ENCODE data around the gene EML1. TPM values are rescaled to one million over a fixed set of nuclear protein-coding genes. Genes with fewer than 3 reads are reported as not detected.
"Not testable (repeated sequence)": the region's sequence is repeated elsewhere in the genome, so short reads cannot be mapped to it uniquely, and the experiment has no call there.

EML1 gene
- total RNA-seq, 5 donors from 2014 or later (not counting 1 experiment from before 2014, with no cell fraction given): 0.53 to 1.4 (median 0.60) TPM; not detected in 2

- no peaks in the 10 kb centered on the region for H3K9me3 ChIP-seq
- peaks cover 8 to 13% (median 13%) of the 10 kb centered on the region in 3 donors for H3K4me1 Mint-ChIP-seq
- POLR2A ChIA-PET: no interaction called here
- H3K27ac Mint-ChIP-seq: no peak overlapping the region
- no peaks in the 10 kb centered on the region for H3K36me3 ChIP-seq (ENCODE audit: control insufficient read depth in 2 of 2, extremely low read depth in 1 of 2, insufficient read depth in 1 of 2, low read length in 1 of 2)
- peaks cover 0 to 65% of the 10 kb centered on the region in 2 experiments for H3K27me3 ChIP-seq (replicated peaks in 1 of 2; ENCODE audit: control insufficient read depth in 2 of 2, extremely low read depth in 1 of 2, insufficient read depth in 2 of 2, low read length in 1 of 2)
- H3K27ac ChIP-seq (ENCODE audit: low read length): no peak overlapping the region
- peaks cover 0 to 14% of the 10 kb centered on the region in 2 experiments for H3K4me1 ChIP-seq (ENCODE audit: control insufficient read depth in 1 of 2, extremely low read depth in 1 of 2, insufficient read depth in 2 of 2, low read length in 2 of 2)
- ATAC-seq (replicated peaks in 1 of 4) (peak; percentile 75 to 88 (median 81)), DNase-seq (peak in 33 of 35 experiments; percentile 8 to 68 (median 39))
- WGBS (ENCODE audit: insufficient coverage): 26% methylated on average over 27 of the region's 33 CpGs
- peaks cover 16 to 45% of the 10 kb centered on the region in 2 donors for H3K27me3 Mint-ChIP-seq
- no peaks in the 10 kb centered on the region for H3K36me3 Mint-ChIP-seq
- H3K4me3 ChIP-seq (ENCODE audit: control insufficient read depth in 1 of 2, extremely low read depth in 1 of 2, low read length in 1 of 2): peak overlapping the region; percentile 25 to 50
- no peaks in the 10 kb centered on the region for H3K9me3 Mint-ChIP-seq
- CTCF ChIA-PET: interaction anchor here in 1 of 2 donors (1.3 kb wide), 1 partner anchor 24 kb away, joined by 3 read pairs; no protein-coding TSS in a partner anchor
- H3K4me3 Mint-ChIP-seq: peak overlapping the region; percentile 47 to 67 (median 61)
Measured at GRCh38 chr14:99946652-99947489, 153.7 kb downstream of the EML1 start.

- DNase-seq (no peak), ATAC-seq (replicated peaks in 1 of 4) (no peak)
- Mint-ChIP-seq H3K4me3 (no peak overlapping the region), H3K9me3 (peaks cover 0 to 1% (median 0%) of the 10 kb centered on the region in 3 donors), H3K27ac (no peak overlapping the region), H3K4me1 (peaks cover 8 to 13% (median 13%) of the 10 kb centered on the region in 3 donors), H3K27me3 (peaks cover 16 to 43% of the 10 kb centered on the region in 2 donors), H3K36me3 (no peaks in the 10 kb centered on the region)
- 80% methylated on average over 5 of the region's 6 CpGs for WGBS (ENCODE audit: insufficient coverage)
- Histone ChIP-seq H3K4me3 (ENCODE audit: control insufficient read depth in 1 of 2, extremely low read depth in 1 of 2, low read length in 1 of 2) (no peak overlapping the region), H3K27ac (ENCODE audit: low read length) (no peak overlapping the region), H3K9me3 (no peaks in the 10 kb centered on the region), H3K4me1 (ENCODE audit: control insufficient read depth in 1 of 2, extremely low read depth in 1 of 2, insufficient read depth in 2 of 2, low read length in 2 of 2) (peaks cover 0 to 14% of the 10 kb centered on the region in 2 experiments), H3K36me3 (ENCODE audit: control insufficient read depth in 2 of 2, extremely low read depth in 1 of 2, insufficient read depth in 1 of 2, low read length in 1 of 2) (no peaks in the 10 kb centered on the region), H3K27me3 (replicated peaks in 1 of 2; ENCODE audit: control insufficient read depth in 2 of 2, extremely low read depth in 1 of 2, insufficient read depth in 2 of 2, low read length in 1 of 2) (peaks cover 0 to 65% of the 10 kb centered on the region in 2 experiments)
- POLR2A ChIA-PET: no interaction called here
- CTCF ChIA-PET: interaction anchor here in 1 of 2 donors (0.8 to 1.3 kb wide), 2 partner anchors 24 to 60 kb away, joined by 3 to 5 read pairs; no protein-coding TSS in a partner anchor
Measured at GRCh38 chr14:99947695-99948094, 154.5 kb downstream of the EML1 start.

GRCh38 chr14:99949011-99949732 is 156.0 kb downstream of the EML1 start:
- H3K36me3 ChIP-seq (ENCODE audit: control insufficient read depth in 2 of 2, extremely low read depth in 1 of 2, insufficient read depth in 1 of 2, low read length in 1 of 2); H3K4me3 Mint-ChIP-seq; H3K9me3 ChIP-seq; H3K36me3 Mint-ChIP-seq; ATAC-seq (replicated peaks in 1 of 4); POLR2A ChIA-PET; H3K27ac ChIP-seq (ENCODE audit: low read length); DNase-seq; H3K4me3 ChIP-seq (ENCODE audit: control insufficient read depth in 1 of 2, extremely low read depth in 1 of 2, low read length in 1 of 2); H3K9me3 Mint-ChIP-seq; H3K27ac Mint-ChIP-seq: not testable (repeated sequence)
- 85% methylated on average over 4 of the region's 19 CpGs for WGBS (ENCODE audit: insufficient coverage)
- Histone ChIP-seq H3K4me1 (ENCODE audit: control insufficient read depth in 1 of 2, extremely low read depth in 1 of 2, insufficient read depth in 2 of 2, low read length in 2 of 2) (peaks cover 0 to 14% of the 10 kb centered on the region in 2 experiments), H3K27me3 (replicated peaks in 1 of 2; ENCODE audit: control insufficient read depth in 2 of 2, extremely low read depth in 1 of 2, insufficient read depth in 2 of 2, low read length in 1 of 2) (peaks cover 0 to 61% of the 10 kb centered on the region in 2 experiments)
- Mint-ChIP-seq H3K27me3 (peaks cover 12 to 33% of the 10 kb centered on the region in 2 donors), H3K4me1 (peaks cover 8 to 13% (median 13%) of the 10 kb centered on the region in 3 donors)
- CTCF ChIA-PET: interaction anchor here in 1 of 2 donors (0.6 kb wide), 1 partner anchor 58 kb away, joined by 7 read pairs; no protein-coding TSS in a partner anchor

DNA sequence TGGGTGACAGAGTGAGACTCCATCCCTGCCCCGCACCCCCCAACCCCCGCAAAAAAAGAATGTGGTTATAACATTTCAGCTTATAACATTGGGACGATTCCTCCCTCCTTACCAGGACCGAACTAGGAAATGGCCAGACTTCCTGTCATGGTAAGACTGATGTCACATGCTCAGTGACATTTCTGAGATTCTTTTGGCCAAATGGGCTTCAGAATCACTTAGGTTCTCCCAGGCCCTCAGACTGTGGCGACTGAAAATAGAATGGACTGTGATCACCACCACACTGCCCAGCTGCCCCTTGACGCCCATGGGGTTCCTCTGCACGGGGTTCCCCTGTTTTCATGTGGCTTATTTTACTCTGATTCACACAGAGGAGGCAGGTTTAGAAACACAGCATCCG is 157.0 kb downstream of the EML1 start:
- Histone ChIP-seq H3K27ac (ENCODE audit: low read length) (no peak overlapping the region), H3K27me3 (replicated peaks in 1 of 2; ENCODE audit: control insufficient read depth in 2 of 2, extremely low read depth in 1 of 2, insufficient read depth in 2 of 2, low read length in 1 of 2) (peaks cover 0 to 55% of the 10 kb centered on the region in 2 experiments), H3K4me1 (ENCODE audit: control insufficient read depth in 1 of 2, extremely low read depth in 1 of 2, insufficient read depth in 2 of 2, low read length in 2 of 2) (peaks cover 0 to 14% of the 10 kb centered on the region in 2 experiments), H3K4me3 (ENCODE audit: control insufficient read depth in 1 of 2, extremely low read depth in 1 of 2, low read length in 1 of 2) (no peak overlapping the region), H3K9me3 (no peaks in the 10 kb centered on the region), H3K36me3 (ENCODE audit: control insufficient read depth in 2 of 2, extremely low read depth in 1 of 2, insufficient read depth in 1 of 2, low read length in 1 of 2) (no peaks in the 10 kb centered on the region)
- Mint-ChIP-seq H3K36me3 (no peaks in the 10 kb centered on the region), H3K9me3 (peaks cover 0 to 9% (median 5%) of the 10 kb centered on the region in 3 donors), H3K27ac (no peak overlapping the region), H3K4me1 (peaks cover 8 to 13% (median 13%) of the 10 kb centered on the region in 3 donors), H3K4me3 (no peak overlapping the region), H3K27me3 (peaks cover 12 to 33% of the 10 kb centered on the region in 2 donors)
- ChIA-PET POLR2A (no interaction called here), CTCF (interaction anchor here in 1 of 2 donors (0.6 kb wide), 1 partner anchor 311 kb away, joined by 3 read pairs; no protein-coding TSS in a partner anchor)
- WGBS (ENCODE audit: insufficient coverage): 65% methylated on average over 7 of the region's 8 CpGs
- no peak for DNase-seq
- ATAC-seq (replicated peaks in 1 of 4): no peak

DNA sequence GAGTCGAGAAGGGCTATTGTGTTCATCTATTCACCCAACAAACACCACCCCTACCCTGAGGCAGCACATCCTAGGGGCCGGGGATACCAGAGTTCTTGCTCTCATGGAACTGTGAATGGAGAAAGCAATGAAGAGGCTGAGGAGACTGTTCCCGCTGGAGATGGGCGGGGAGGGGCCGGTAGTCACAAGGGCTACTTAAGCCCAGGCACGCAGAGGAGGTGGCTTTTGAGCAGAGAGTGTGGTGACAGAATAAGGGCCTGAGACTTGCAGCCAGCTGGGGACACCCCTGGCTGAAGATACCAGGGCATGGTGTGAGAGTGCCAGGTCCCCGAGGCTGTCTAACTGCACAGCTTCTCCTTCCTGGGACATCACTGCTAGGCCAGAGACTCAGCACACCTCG is 157.9 kb downstream of the EML1 start:
- DNase-seq: no peak
- H3K9me3 Mint-ChIP-seq: peaks cover 0 to 9% (median 5%) of the 10 kb centered on the region in 3 donors
- 68% methylated on average over 6 of the region's 8 CpGs for WGBS (ENCODE audit: insufficient coverage)
- peaks cover 12 to 30% of the 10 kb centered on the region in 2 donors for H3K27me3 Mint-ChIP-seq
- no peaks in the 10 kb centered on the region for H3K36me3 ChIP-seq (ENCODE audit: control insufficient read depth in 2 of 2, extremely low read depth in 1 of 2, insufficient read depth in 1 of 2, low read length in 1 of 2)
- CTCF ChIA-PET: no interaction called here
- no peaks in the 10 kb centered on the region for H3K36me3 Mint-ChIP-seq
- no peak overlapping the region for H3K27ac ChIP-seq (ENCODE audit: low read length)
- no peak for ATAC-seq (replicated peaks in 1 of 4)
- H3K9me3 ChIP-seq: no peaks in the 10 kb centered on the region
- H3K27ac Mint-ChIP-seq: no peak overlapping the region
- H3K4me1 ChIP-seq (ENCODE audit: control insufficient read depth in 1 of 2, extremely low read depth in 1 of 2, insufficient read depth in 2 of 2, low read length in 2 of 2): peaks cover 0 to 13% of the 10 kb centered on the region in 2 experiments
- H3K27me3 ChIP-seq (replicated peaks in 1 of 2; ENCODE audit: control insufficient read depth in 2 of 2, extremely low read depth in 1 of 2, insufficient read depth in 2 of 2, low read length in 1 of 2): peaks cover 0 to 47% of the 10 kb centered on the region in 2 experiments
- H3K4me3 ChIP-seq (ENCODE audit: control insufficient read depth in 1 of 2, extremely low read depth in 1 of 2, low read length in 1 of 2): no peak overlapping the region
- H3K4me3 Mint-ChIP-seq: no peak overlapping the region
- peaks cover 8 to 12% (median 12%) of the 10 kb centered on the region in 3 donors for H3K4me1 Mint-ChIP-seq
- POLR2A ChIA-PET: no interaction called here

- Mint-ChIP-seq H3K36me3 (no peaks in the 10 kb centered on the region), H3K4me1 (peaks cover 0 to 4% (median 2%) of the 10 kb centered on the region in 3 donors), H3K27me3 (peaks cover 5 to 21% of the 10 kb centered on the region in 2 donors), H3K9me3 (peaks cover 0 to 9% (median 5%) of the 10 kb centered on the region in 3 donors), H3K4me3 (no peak overlapping the region), H3K27ac (no peak overlapping the region)
- Histone ChIP-seq H3K27me3 (replicated peaks in 1 of 2; ENCODE audit: control insufficient read depth in 2 of 2, extremely low read depth in 1 of 2, insufficient read depth in 2 of 2, low read length in 1 of 2) (peaks cover 0 to 38% of the 10 kb centered on the region in 2 experiments), H3K4me3 (ENCODE audit: control insufficient read depth in 1 of 2, extremely low read depth in 1 of 2, low read length in 1 of 2) (no peak overlapping the region), H3K36me3 (ENCODE audit: control insufficient read depth in 2 of 2, extremely low read depth in 1 of 2, insufficient read depth in 1 of 2, low read length in 1 of 2) (no peaks in the 10 kb centered on the region), H3K9me3 (no peaks in the 10 kb centered on the region), H3K4me1 (ENCODE audit: control insufficient read depth in 1 of 2, extremely low read depth in 1 of 2, insufficient read depth in 2 of 2, low read length in 2 of 2) (peaks cover 0 to 4% of the 10 kb centered on the region in 2 experiments), H3K27ac (ENCODE audit: low read length) (no peak overlapping the region)
- 93% methylated on average over 4 of the region's 4 CpGs for WGBS (ENCODE audit: insufficient coverage)
- DNase-seq (no peak), ATAC-seq (replicated peaks in 1 of 4) (no peak)
- POLR2A ChIA-PET: no interaction called here
- CTCF ChIA-PET: no interaction called here
Measured at GRCh38 chr14:99952039-99952438, 158.8 kb downstream of the EML1 start.
